WTC11 (cell line): ENCODE results near the gene SOCS7. TPM values are rescaled to one million over a fixed set of nuclear protein-coding genes. Genes with fewer than 3 reads are reported as not detected.
A peak's percentile ranks its signal among the peaks of the same experiment; 100 is the strongest.

Experiments
- ATAC-seq: fragments of 200-7000 bp; cut with Tn5 transposase; 2 replicates; pipeline ENCODE4 v1.10.0; 2021; ENCODE audit warnings: mild to moderate bottlenecking, moderate library complexity
- CTCF ChIA-PET: fragments of 300-600 bp; sonication (Branson Sonifier 250); formaldehyde crosslinking; loops from one replicate; lab custom pipeline; 2021; ENCODE audit warnings: antibody characterized with exemption; lab: Charles Lee
- POLR2A ChIA-PET: fragments of 350-600 bp; sonication (Branson Sonifier 250); formaldehyde crosslinking; loops from one replicate; lab custom pipeline; 2021; ENCODE audit warnings: antibody characterized with exemption; lab: Charles Lee
- DNase-seq: peaks from one replicate; pipeline ENCODE4 v3.0.0; 2021; ENCODE audit warnings: low spot score
- H3K27ac Mint-ChIP-seq: 2 replicates; pipeline ENCODE4 v1.8.0; 2021; ENCODE audit warnings: mixed read lengths
- H3K27me3 Mint-ChIP-seq: 2 replicates; pipeline ENCODE4 v1.8.0; 2021; ENCODE audit warnings: low read depth, mild to moderate bottlenecking, moderate library complexity, mixed read lengths
- H3K36me3 Mint-ChIP-seq: 2 replicates; pipeline ENCODE4 v1.8.0; 2021; ENCODE audit warnings: mixed read lengths
- H3K4me1 Mint-ChIP-seq: 2 replicates; pipeline ENCODE4 v1.8.0; 2022; ENCODE audit warnings: mixed read lengths
- H3K4me3 Mint-ChIP-seq: 2 replicates; pipeline ENCODE4 v1.8.0; 2021; ENCODE audit warnings: mild to moderate bottlenecking, moderate library complexity, mixed read lengths
- H3K9me3 Mint-ChIP-seq: 2 replicates; pipeline ENCODE4 v1.8.0; 2021; ENCODE audit warnings: mixed read lengths
- CBFB ChIP-seq: sonication (generic); formaldehyde crosslinking; IDR thresholded peaks from 2 replicates; pipeline ENCODE4 v1.8.1; 2022; ENCODE audit warnings: mild to moderate bottlenecking, low read depth, missing genetic modification reagents
- CDX4 ChIP-seq: fragments of 250-450 bp; sonication (Bioruptor Pico); IDR thresholded peaks from 2 replicates; pipeline ENCODE4 v1.9.0; 2021; ENCODE audit warnings: moderate library complexity, mild to moderate bottlenecking, inconsistent platforms, borderline replicate concordance
- CREB1 ChIP-seq: sonication (generic); formaldehyde crosslinking; IDR thresholded peaks from 2 replicates; pipeline ENCODE4 v1.8.0; 2023; ENCODE audit warnings: mild to moderate bottlenecking, missing genetic modification reagents
- E2F5 ChIP-seq: sonication (generic); formaldehyde crosslinking; IDR thresholded peaks from 2 replicates; pipeline ENCODE4 v1.8.1; 2022; ENCODE audit warnings: mild to moderate bottlenecking, moderate library complexity, missing genetic modification reagents
- ETV6 ChIP-seq: sonication (generic); formaldehyde crosslinking; IDR thresholded peaks from 2 replicates; pipeline ENCODE4 v1.8.1; 2022; ENCODE audit warnings: mild to moderate bottlenecking, missing genetic modification reagents
- FOXJ3 ChIP-seq: sonication (generic); formaldehyde crosslinking; IDR thresholded peaks from 2 replicates; pipeline ENCODE4 v1.9.0; 2021; ENCODE audit warnings: missing genetic modification reagents, mild to moderate bottlenecking, borderline replicate concordance
- GRHL2 ChIP-seq: fragments of 250-450 bp; sonication (Bioruptor Pico); IDR thresholded peaks from 2 replicates; pipeline ENCODE4 v1.8.0; 2022; ENCODE audit warnings: mild to moderate bottlenecking, moderate library complexity; ENCODE audit not compliant: insufficient replicate concordance, severe bottlenecking
- KAT7 ChIP-seq: sonication (generic); formaldehyde crosslinking; IDR thresholded peaks from 2 replicates; pipeline ENCODE4 v1.8.1; 2023; ENCODE audit warnings: missing genetic modification reagents, mild to moderate bottlenecking, borderline replicate concordance
- NFE2L1 ChIP-seq: sonication (generic); formaldehyde crosslinking; IDR thresholded peaks from 2 replicates; pipeline ENCODE4 v1.8.1; 2023; ENCODE audit warnings: missing genetic modification reagents
- OVOL2 ChIP-seq: fragments of 250-450 bp; sonication (Bioruptor Pico); IDR thresholded peaks from 2 replicates; pipeline ENCODE4 v1.9.0; 2021; ENCODE audit warnings: mild to moderate bottlenecking, borderline replicate concordance
- SMAD3 ChIP-seq: sonication (generic); formaldehyde crosslinking; IDR thresholded peaks from 2 replicates; pipeline ENCODE4 v1.8.0; 2022; ENCODE audit warnings: missing genetic modification reagents, mild to moderate bottlenecking, borderline replicate concordance
- SP1 ChIP-seq: sonication (generic); formaldehyde crosslinking; conservative IDR thresholded peaks from 2 replicates; pipeline ENCODE4 v1.8.1; 2022; ENCODE audit warnings: missing genetic modification reagents
- TCF7 ChIP-seq: sonication (generic); formaldehyde crosslinking; IDR thresholded peaks from 2 replicates; pipeline ENCODE4 v1.8.0; 2022; ENCODE audit warnings: mild to moderate bottlenecking, low read depth, missing genetic modification reagents, moderate library complexity
- TEAD1 ChIP-seq: sonication (generic); formaldehyde crosslinking; IDR thresholded peaks from 2 replicates; pipeline ENCODE4 v1.8.0; 2022; ENCODE audit warnings: mild to moderate bottlenecking, missing genetic modification reagents
- USF1 ChIP-seq: sonication (generic); formaldehyde crosslinking; IDR thresholded peaks from 2 replicates; pipeline ENCODE4 v1.8.0; 2022; ENCODE audit warnings: mild to moderate bottlenecking, missing genetic modification reagents
- USF2 ChIP-seq: sonication (generic); formaldehyde crosslinking; IDR thresholded peaks from 2 replicates; pipeline ENCODE4 v1.8.1; 2023; ENCODE audit warnings: mild to moderate bottlenecking, missing genetic modification reagents, moderate library complexity
- ZBTB21 ChIP-seq: sonication (generic); formaldehyde crosslinking; IDR thresholded peaks from 2 replicates; pipeline ENCODE4 v1.8.1; 2023; ENCODE audit warnings: mild to moderate bottlenecking, missing genetic modification reagents, borderline replicate concordance
- ZBTB43 ChIP-seq: sonication (generic); formaldehyde crosslinking; IDR thresholded peaks from 2 replicates; pipeline ENCODE4 v1.8.1; 2023; ENCODE audit warnings: mild to moderate bottlenecking, missing genetic modification reagents
- ZNF232 ChIP-seq: sonication (generic); formaldehyde crosslinking; IDR thresholded peaks from 2 replicates; pipeline ENCODE4 v1.8.0; 2022; ENCODE audit warnings: mild to moderate bottlenecking, missing genetic modification reagents
- ZNF263 ChIP-seq: sonication (generic); formaldehyde crosslinking; IDR thresholded peaks from 2 replicates; pipeline ENCODE4 v1.8.1; 2022; ENCODE audit warnings: low read depth, mild to moderate bottlenecking, moderate library complexity, missing genetic modification reagents
- ZNF281 ChIP-seq: sonication (generic); formaldehyde crosslinking; IDR thresholded peaks from 2 replicates; pipeline ENCODE4 v1.8.0; 2023; ENCODE audit warnings: mild to moderate bottlenecking, missing genetic modification reagents
- ZNF532 ChIP-seq: fragments of 250-450 bp; sonication (Bioruptor Pico); IDR thresholded peaks from 2 replicates; pipeline ENCODE4 v1.9.0; 2021; ENCODE audit warnings: mild to moderate bottlenecking, borderline replicate concordance
- ZNF671 ChIP-seq: fragments of 250-450 bp; sonication (Bioruptor Pico); IDR thresholded peaks from 2 replicates; pipeline ENCODE4 v1.8.0; 2021; ENCODE audit warnings: mild to moderate bottlenecking
- total RNA-seq: library from RNA; stranded (reverse); gene quantifications from 3 replicates; pipeline ENCODE4 v1.2.3, GENCODE V29; 2021

SOCS7 gene
- total RNA-seq, 1 experiment from 2014 or later: 33.6 TPM

- H3K27me3 Mint-ChIP-seq: 0 out of 2 replicates have a peak, but pooled peaks cover 2% of the 10 kb centered on the region
- DNase-seq: peak; percentile 73
- 0 out of 2 replicates have a peak, but pooled peaks cover 1% of the 10 kb centered on the region for H3K36me3 Mint-ChIP-seq
- no peaks in the 10 kb centered on the region for H3K9me3 Mint-ChIP-seq
- POLR2A ChIA-PET: interaction anchor here (0.6 to 3.1 kb wide), 14 partner anchors 8 to 253 kb away, joined by 3 to 28 read pairs (median 5); partner anchors contain the start of genes ARHGAP23 and MLLT6
- H3K4me1 Mint-ChIP-seq: peaks cover 69% of the 10 kb centered on the region
- peak overlapping the region; percentile 76 for H3K4me3 Mint-ChIP-seq
- peak; percentile 25 for ATAC-seq
- H3K27ac Mint-ChIP-seq: peak overlapping the region; percentile 99
- CTCF ChIA-PET: interaction anchor here (0.6 to 4.2 kb wide), 21 partner anchors 8 to 132 kb away, joined by 3 to 70 read pairs (median 4); partner anchors contain the start of gene ARHGAP23
- TF ChIP-seq NFE2L1 (CRISPR knock-in tag) (0 out of 2 replicates have a peak, but pooled peaks have one; percentile 46), SP1 (CRISPR knock-in tag) (peak; percentile 73), ZNF671 (CRISPR knock-in tag) (no peak), ZBTB21 (0 out of 2 replicates have a peak, but pooled peaks have one; percentile 12), USF2 (CRISPR knock-in tag) (peak; percentile 29), ZNF532 (CRISPR knock-in tag) (no peak), ZNF281 (CRISPR knock-in tag) (peak; percentile 94), CDX4 (CRISPR knock-in tag) (no peak), ZNF232 (0 out of 2 replicates have a peak, but pooled peaks have one; percentile 28), E2F5 (peak; percentile 46; the same call in 1 of the 2 replicates), SMAD3 (CRISPR knock-in tag) (0 out of 2 replicates have a peak, but pooled peaks have one; percentile 8), ETV6 (peak; percentile 97), ZBTB43 (CRISPR knock-in tag) (0 out of 2 replicates have a peak, but pooled peaks have one; percentile 58), OVOL2 (CRISPR knock-in tag) (no peak), GRHL2 (CRISPR knock-in tag) (no peak), TEAD1 (CRISPR knock-in tag) (peak; percentile 71; the same call in 1 of the 2 replicates), CBFB (CRISPR knock-in tag) (0 out of 2 replicates have a peak, but pooled peaks have one; percentile 76), TCF7 (peak; percentile 32; the same call in 1 of the 2 replicates), KAT7 (0 out of 2 replicates have a peak, but pooled peaks have one; percentile 65), ZNF263 (CRISPR knock-in tag) (peak; percentile 70; the same call in 1 of the 2 replicates), CREB1 (CRISPR knock-in tag) (peak; percentile 70; the same call in 1 of the 2 replicates), USF1 (CRISPR knock-in tag) (no peak; the same call in 1 of the 2 replicates), FOXJ3 (CRISPR knock-in tag) (no peak)
Observed at GRCh38 chr17:38451840-38452529, 100.3 kb downstream of the SOCS7 start.
